GM10266 (cell line): ENCODE data around the gene RHOH.
"Not testable (repeated sequence)": the region's sequence is repeated elsewhere in the genome, so short reads cannot be mapped to it uniquely, and the experiment has no call there.

Source experiments
- DNase-seq: peaks from one replicate; pipeline ENCODE4 v3.0.0; 2012; ENCODE audit errors: extremely low spot score
- TF ChIP-seq, protein P1 (sequence below): IDR thresholded peaks from 2 replicates; pipeline ENCODE4 v1.5.1; 2012; ENCODE audit warnings: mild to moderate bottlenecking, low read depth; ENCODE audit not compliant: control insufficient read depth, insufficient read depth; ENCODE audit errors: missing control alignments

The RHOH gene, protein sequence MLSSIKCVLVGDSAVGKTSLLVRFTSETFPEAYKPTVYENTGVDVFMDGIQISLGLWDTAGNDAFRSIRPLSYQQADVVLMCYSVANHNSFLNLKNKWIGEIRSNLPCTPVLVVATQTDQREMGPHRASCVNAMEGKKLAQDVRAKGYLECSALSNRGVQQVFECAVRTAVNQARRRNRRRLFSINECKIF

DNA sequence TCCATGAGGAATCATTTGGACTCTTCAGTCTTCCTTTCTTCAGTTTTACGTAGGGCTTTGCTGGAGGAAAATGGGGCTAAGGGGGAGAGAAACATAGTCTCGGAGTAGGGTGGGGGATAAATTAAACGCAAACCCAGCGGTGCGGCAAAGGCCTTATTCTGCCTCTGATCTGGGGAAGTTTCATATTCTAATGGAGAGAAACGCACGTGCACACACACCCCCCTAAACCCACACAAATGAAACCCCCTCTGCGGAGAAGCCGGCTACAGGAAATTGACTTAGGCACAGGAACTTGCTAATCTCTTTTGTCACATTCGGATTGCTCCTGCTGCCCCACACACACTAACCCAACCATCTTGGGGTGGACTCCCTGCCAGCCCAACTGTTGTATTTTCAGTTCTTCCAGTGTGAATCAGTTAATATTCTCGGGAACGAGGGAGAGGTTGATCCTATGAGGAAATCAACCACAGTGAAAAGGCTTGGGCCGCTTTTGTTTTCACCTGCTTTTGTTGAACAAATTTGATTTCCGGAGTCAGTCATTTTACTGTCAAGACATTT lies at the start of gene RHOH:
Gene RHOH (plus strand): TSS at position 308 of the 558 bp plus-strand sequence. CDS start 46,356 bp downstream, outside the sequence.
- DNase-seq = peak; percentile 37
- TF ChIP-seq, protein P1, sequence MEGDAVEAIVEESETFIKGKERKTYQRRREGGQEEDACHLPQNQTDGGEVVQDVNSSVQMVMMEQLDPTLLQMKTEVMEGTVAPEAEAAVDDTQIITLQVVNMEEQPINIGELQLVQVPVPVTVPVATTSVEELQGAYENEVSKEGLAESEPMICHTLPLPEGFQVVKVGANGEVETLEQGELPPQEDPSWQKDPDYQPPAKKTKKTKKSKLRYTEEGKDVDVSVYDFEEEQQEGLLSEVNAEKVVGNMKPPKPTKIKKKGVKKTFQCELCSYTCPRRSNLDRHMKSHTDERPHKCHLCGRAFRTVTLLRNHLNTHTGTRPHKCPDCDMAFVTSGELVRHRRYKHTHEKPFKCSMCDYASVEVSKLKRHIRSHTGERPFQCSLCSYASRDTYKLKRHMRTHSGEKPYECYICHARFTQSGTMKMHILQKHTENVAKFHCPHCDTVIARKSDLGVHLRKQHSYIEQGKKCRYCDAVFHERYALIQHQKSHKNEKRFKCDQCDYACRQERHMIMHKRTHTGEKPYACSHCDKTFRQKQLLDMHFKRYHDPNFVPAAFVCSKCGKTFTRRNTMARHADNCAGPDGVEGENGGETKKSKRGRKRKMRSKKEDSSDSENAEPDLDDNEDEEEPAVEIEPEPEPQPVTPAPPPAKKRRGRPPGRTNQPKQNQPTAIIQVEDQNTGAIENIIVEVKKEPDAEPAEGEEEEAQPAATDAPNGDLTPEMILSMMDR = no peak

DNA sequence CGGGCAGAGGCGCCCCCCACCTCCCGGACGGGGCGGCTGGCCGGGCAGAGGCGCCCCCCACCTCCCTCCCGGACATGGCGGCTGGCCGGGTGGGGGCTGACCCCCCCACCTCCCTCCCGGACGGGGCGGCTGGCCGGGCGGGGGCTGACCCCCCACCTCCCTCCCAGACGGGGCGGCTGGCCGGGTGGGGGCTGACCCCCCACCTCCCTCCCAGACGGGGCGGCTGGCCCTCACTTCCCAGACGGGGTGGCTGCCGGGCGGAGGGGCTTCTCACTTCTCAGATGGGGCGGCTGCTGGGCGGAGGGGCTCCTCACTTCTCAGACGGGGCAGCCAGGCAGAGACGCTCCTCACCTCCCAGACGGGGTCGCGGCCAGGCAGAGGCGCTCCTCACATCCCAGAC lies 49.3 kb upstream of the RHOH start:
- DNase-seq = not testable (repeated sequence)

DNA sequence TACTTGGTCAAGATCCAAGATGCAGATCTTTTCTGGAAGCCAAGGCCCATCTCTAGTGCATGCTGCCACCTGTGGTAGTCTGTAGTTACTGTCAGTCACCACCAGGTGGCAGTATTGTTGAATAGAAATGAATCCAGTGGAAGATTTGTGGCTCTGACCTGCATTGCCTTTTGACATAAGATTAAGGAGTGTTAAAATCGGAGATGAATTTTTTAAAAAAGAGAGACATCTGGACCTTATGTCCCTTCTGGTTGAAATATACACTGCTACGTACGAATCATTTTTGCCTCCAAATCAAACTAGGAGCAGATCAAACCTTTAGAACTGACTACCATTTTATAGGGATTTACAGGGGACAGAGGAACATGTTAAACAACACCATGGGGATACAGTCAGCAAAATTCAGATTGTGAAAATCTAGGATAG lies 46.9 kb upstream of the RHOH start:
- TF ChIP-seq, protein P1 = peak; percentile 81
- peak; percentile 76 for DNase-seq

DNA sequence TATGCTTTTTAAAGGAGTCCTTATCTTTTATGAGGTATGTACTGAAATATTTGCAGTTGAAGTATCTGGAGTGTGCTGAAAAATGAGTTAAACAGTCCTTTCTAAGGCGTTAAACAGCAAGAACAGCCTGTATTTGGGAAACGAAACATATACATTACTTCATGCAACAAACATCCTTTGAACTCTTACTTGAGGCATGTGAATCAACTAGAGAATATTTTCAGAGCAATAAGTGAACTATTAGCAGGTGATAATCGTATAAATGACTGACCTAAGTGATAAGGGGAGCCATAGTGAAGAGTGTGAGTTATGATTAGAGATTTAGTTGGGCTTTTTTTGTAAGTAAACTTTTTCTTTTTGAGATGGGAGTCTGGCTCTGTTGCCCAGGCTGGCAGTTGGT lies 45.9 kb upstream of the RHOH start:
- TF ChIP-seq, protein P1 = no peak

DNA sequence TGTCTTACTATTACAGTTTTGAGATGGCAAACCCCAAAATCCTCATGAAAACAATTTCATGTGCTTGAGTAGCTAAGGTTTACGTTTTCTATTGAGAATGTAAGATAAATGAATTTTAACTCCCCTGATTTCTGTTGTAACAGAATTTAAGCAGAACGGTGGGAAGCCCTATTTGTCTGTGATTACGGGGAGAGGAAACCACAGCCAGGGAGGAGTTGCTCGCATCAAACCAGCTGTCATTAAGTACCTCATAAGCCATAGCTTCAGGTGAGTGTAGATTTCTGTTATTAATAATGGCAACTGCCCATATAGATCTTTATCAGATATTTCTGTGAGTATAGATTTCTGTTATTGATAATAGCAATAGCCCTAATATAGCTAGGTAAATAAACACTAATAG lies 44.2 kb upstream of the RHOH start:
- TF ChIP-seq, protein P1 = no peak
- no peak for DNase-seq

More for the DNA sequence above, 45.9 kb upstream of the RHOH start:
- no peak for DNase-seq

DNA sequence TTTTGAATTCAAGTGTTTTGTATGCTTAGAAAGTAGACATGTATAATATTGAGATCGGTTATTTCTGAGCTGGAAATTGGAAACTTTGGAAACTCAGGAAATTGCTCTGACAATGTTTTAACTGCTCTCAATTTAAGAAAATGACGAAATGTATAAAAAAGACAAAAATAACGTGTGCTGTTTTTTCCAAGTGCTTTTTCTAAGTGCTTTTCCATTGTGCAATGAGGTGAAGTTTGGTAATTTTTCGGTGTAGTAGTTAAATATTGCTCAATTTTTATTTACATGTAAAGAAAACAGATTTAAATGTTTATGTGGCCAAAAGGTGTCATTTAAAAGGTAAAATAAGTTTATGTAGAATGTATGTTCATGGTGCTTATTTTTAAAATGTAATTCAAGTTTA lies 39.4 kb upstream of the RHOH start:
- TF ChIP-seq, protein P1 = no peak
- DNase-seq = no peak

DNA sequence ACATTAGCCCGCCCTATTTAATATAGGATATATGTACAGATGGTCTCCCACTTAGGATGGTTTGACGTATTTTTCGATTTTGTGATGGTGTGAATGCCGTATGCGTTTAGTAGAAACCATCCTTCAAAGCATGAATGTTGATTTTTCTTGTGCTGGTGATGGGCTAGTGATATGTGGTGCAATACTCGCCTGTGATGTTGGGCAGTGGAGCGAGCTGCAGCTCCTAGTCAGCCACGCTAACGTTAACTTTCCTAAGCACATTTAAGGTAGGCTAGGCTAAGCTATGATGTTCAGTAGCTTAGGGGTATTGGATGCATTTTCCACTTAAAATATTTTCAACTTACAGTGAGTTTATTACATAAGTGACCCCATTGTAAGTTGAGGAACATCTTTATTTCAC lies 36.6 kb upstream of the RHOH start:
- TF ChIP-seq, protein P1 = no peak
- no peak for DNase-seq
